Stomach (tissue), 9 donors: ENCODE measurements around the gene CCHCR1. TPM values are rescaled to one million over a fixed set of nuclear protein-coding genes. Genes with fewer than 3 reads are reported as not detected.
A peak's percentile ranks its signal among the peaks of the same experiment; 100 is the strongest.
"Not testable (repeated sequence)": the region's sequence is repeated elsewhere in the genome, so short reads cannot be mapped to it uniquely, and the experiment has no call there.

Experiments used
- DNase-seq, 2 donors: peaks; one replicate each; pipeline versions ENCODE4 v3.0.0 to v3.0.0-alpha.2; 2013 to 2019
- H3K27ac ChIP-seq, 5 donors: fragments of 200-600 bp in 4 of 5; sonication (generic) in 4 of 5; one replicate each; pipeline ENCODE4 v1.5.1; 2013 to 2019; ENCODE audit warnings: mild to moderate bottlenecking in 1 of 5, moderate library complexity in 1 of 5
- H3K27me3 ChIP-seq, 3 donors: fragments of 200-600 bp; sonication (generic); one replicate each; pipeline ENCODE4 v1.5.1; 2017 to 2019; ENCODE audit warnings: mixed run types in 1 of 3
- H3K36me3 ChIP-seq, 4 donors: fragments of 200-600 bp; sonication (generic); 1 replicate in 3 of 4; 2 replicates in 1 of 4; pipeline ENCODE4 v1.5.1; 2016 to 2019
- H3K4me1 ChIP-seq, 4 donors: fragments of 200-600 bp; sonication (generic); one replicate each; pipeline ENCODE4 v1.5.1; 2016 to 2019
- H3K4me3 ChIP-seq, 4 donors: fragments of 200-600 bp; sonication (generic) in 3 of 4; one replicate each; pipeline ENCODE4 v1.5.1; 2016 to 2019; ENCODE audit warnings: mild to moderate bottlenecking in 1 of 4
- H3K9me3 ChIP-seq, 4 donors: fragments of 200-600 bp; sonication (generic); one replicate each; pipeline ENCODE4 v1.5.1; 2016 to 2019
- EP300 ChIP-seq: sonication (generic); formaldehyde crosslinking; IDR thresholded peaks from one replicate; pipeline ENCODE4 v1.6.1; 2017; ENCODE audit warnings: antibody characterized with exemption
- POLR2A ChIP-seq, 4 donors: fragments of 450-650 bp; IDR thresholded peaks; one replicate each; pipeline ENCODE4 v1.6.1; 2016; ENCODE audit warnings: antibody characterized with exemption in 4 of 4, control low read depth in 2 of 4, mild to moderate bottlenecking in 1 of 4, moderate library complexity in 1 of 4
- POLR2AphosphoS5 ChIP-seq, 3 donors: sonication (generic); formaldehyde crosslinking; IDR thresholded peaks; one replicate each; pipeline ENCODE4 v1.6.1; 2016; ENCODE audit warnings: antibody characterized with exemption in 3 of 3
- WGBS, 5 donors: extraction: QIAGEN DNeasy Blood & Tissue Kit in 3 of 5; methylation state at CpG; one replicate each; pipeline versions ENCODE4 v1.1.5 to v1.1.7; 2013 to 2018; 5-methylcytosine and 5-hydroxymethylcytosine counted together
- intact Hi-C: fragments of 100-400 bp; cut with DNase I; formaldehyde crosslinking; loops from one replicate; pipeline ENCODE4 v1.15.1; 2023; ENCODE audit warnings: low total_unique reads
- polyA plus RNA-seq, 3 donors: library from polyadenylated mRNA; stranded (reverse); fragments of 200-250 nt; gene quantifications; one replicate each; pipeline ENCODE4 v1.2.3, GENCODE V29; 2013
- total RNA-seq, 5 donors: library from RNA; depleted of rRNA; stranded (reverse); fragments of >200 nt; gene quantifications; one replicate each; pipeline versions ENCODE4 v1.1.0 to v1.2.3, GENCODE V29; 2014 to 2016
- TF ChIP-seq, protein P1 (sequence below), 7 experiments: fragments of 450-650 bp in 4 of 7; fragments of 200-600 bp in 3 of 7; sonication (generic) in 3 of 7; IDR thresholded peaks; one replicate each; pipeline ENCODE4 v1.5.1; 2016 to 2019; ENCODE audit warnings: antibody characterized with exemption in 7 of 7, control low read depth in 2 of 7, mild to moderate bottlenecking in 1 of 7
- donor health status: healthy with polysubstance abuse.
- donor health status: Bipolar disorder and iron deficiency.
- donor health status: healthy.

The CCHCR1 gene
- total and polyA plus RNA-seq, 8 donors = 9.7 to 201 (median 19.0) TPM

DNA sequence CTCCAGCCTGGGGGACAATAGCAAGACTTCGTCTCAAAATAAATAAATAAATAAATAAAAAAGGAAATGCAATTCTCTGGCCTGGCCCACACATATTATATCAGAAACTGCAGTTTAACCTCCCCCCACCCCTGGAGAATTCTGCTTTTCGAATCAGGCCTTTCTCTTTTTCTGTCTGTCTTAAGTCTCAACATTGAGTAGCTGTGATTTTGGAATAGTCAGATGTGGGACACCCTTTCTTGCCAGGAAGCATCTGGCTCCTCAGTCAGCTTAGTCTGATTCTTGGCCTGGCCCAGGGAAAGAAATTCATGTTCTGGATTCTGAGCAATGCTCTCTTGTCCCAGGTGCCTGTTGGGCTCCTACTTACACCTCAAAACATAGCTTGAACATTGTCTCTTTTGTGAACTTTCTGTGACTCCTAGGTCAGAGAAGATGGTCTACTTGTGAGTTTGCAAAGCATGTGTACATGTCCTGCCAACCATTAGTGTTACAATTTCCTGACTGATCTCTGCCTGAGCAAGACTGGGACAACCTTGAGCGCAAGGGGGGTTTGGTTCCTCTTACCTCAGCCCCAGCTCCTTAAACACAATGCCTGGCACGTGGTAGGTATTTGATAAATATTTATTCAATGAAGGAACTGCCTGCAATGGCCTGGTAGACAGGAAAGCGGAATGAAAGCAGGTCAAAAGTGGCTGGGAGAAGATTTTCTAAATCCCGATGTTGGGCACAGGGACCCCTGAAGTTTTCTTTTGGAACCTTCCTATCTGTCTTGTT, 36.6 kb upstream of the CCHCR1 start:
- WGBS, 5 donors = 47 to 56% (median 55%) methylated on average over 6 of the region's 6 CpGs
- Histone ChIP-seq H3K9me3 (no peaks in the 10 kb centered on the region), H3K36me3 (no peaks in the 10 kb centered on the region), H3K27me3 (no peaks in the 10 kb centered on the region), H3K4me1 (peaks cover 6 to 35% (median 19%) of the 10 kb centered on the region in 4 donors), H3K27ac (peak overlapping the region in 1 of 5 donors; percentile 3), H3K4me3 (no peak overlapping the region)
- DNase-seq = peak; percentile 12 to 25
- no peak for TF ChIP-seq EP300
- TF ChIP-seq, protein P1, sequence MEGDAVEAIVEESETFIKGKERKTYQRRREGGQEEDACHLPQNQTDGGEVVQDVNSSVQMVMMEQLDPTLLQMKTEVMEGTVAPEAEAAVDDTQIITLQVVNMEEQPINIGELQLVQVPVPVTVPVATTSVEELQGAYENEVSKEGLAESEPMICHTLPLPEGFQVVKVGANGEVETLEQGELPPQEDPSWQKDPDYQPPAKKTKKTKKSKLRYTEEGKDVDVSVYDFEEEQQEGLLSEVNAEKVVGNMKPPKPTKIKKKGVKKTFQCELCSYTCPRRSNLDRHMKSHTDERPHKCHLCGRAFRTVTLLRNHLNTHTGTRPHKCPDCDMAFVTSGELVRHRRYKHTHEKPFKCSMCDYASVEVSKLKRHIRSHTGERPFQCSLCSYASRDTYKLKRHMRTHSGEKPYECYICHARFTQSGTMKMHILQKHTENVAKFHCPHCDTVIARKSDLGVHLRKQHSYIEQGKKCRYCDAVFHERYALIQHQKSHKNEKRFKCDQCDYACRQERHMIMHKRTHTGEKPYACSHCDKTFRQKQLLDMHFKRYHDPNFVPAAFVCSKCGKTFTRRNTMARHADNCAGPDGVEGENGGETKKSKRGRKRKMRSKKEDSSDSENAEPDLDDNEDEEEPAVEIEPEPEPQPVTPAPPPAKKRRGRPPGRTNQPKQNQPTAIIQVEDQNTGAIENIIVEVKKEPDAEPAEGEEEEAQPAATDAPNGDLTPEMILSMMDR (IDR thresholded peaks at IDR 0.05) = no peak
- no peak for TF ChIP-seq POLR2A (IDR thresholded peaks at IDR 0.05)
- TF ChIP-seq POLR2AphosphoS5 (IDR thresholded peaks at IDR 0.05) = no peak
- intact Hi-C loops = loop anchor here (5.0 kb wide), 1 partner anchor 57 kb away; the partner anchor contains the start of gene PSORS1C2

GRCh38 chr6:31193206-31193605, 35.6 kb upstream of the CCHCR1 start:
- no peaks in the 10 kb centered on the region for H3K9me3 ChIP-seq
- H3K36me3 ChIP-seq = no peaks in the 10 kb centered on the region
- peaks cover 4 to 29% (median 11%) of the 10 kb centered on the region in 4 donors for H3K4me1 ChIP-seq
- no peak overlapping the region for H3K4me3 ChIP-seq
- WGBS, 5 donors = 73 to 77% (median 76%) methylated on average over 7 to 8 of the region's 8 CpGs
- DNase-seq = peak in 1 of 2 donors; percentile 24
- intact Hi-C loops = loop anchor here (5.0 kb wide), 1 partner anchor 56 kb away; the partner anchor contains the start of gene PSORS1C2
- TF ChIP-seq, protein P1 (IDR thresholded peaks at IDR 0.05) = no peak
- TF ChIP-seq POLR2A (IDR thresholded peaks at IDR 0.05) = no peak
- TF ChIP-seq EP300 = no peak
- TF ChIP-seq POLR2AphosphoS5 (IDR thresholded peaks at IDR 0.05) = no peak
- no peak overlapping the region for H3K27ac ChIP-seq
- no peaks in the 10 kb centered on the region for H3K27me3 ChIP-seq

DNA sequence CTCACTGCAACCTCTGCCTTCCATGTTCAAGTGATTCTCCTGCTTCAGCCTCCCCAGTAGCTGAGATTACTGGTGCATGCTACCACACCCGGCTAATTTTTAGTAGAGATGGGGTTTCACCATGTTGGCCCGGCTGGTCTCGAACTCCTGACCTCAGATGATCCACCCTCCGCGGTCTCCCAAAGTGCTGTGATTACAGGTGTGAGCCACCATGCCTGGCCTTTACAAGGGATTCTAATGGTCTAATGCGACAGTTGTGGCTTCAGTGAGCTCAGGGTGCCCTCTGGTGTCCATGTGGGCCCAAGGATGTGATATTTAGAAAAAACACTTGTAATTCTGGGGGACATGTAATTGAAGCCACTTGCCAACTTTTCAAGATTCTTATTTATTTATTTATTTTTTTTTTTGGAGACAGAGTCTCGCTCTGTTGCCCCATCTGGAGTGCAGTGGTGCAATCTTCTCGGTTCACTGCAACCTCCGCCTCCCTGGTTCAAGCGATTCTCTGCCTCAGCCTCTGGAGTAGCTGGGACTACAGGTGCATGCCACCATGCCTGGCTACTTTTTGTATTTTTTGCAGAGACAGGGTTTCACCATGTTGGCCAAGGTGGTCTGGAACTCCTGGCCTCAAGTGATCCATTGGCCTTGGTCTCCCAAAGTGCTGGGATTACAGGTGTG, 35.0 kb upstream of the CCHCR1 start:
- not testable (repeated sequence) for H3K4me3 ChIP-seq, H3K27ac ChIP-seq, H3K36me3 ChIP-seq, H3K9me3 ChIP-seq, H3K27me3 ChIP-seq
- TF ChIP-seq, protein P1 (IDR thresholded peaks at IDR 0.05) = peak in 4 of 7 experiments; percentile 42 to 81 (median 66)
- peak in 2 of 3 donors; percentile 9 to 66 for TF ChIP-seq POLR2AphosphoS5 (IDR thresholded peaks at IDR 0.05)
- DNase-seq = peak; percentile 82 to 89
- WGBS, 5 donors = 47 to 53% (median 50%) methylated on average over 10 of the region's 10 CpGs
- peaks cover 5 to 27% (median 11%) of the 10 kb centered on the region in 4 donors for H3K4me1 ChIP-seq
- intact Hi-C loops = loop anchor here (5.0 kb wide), 1 partner anchor 55 kb away; the partner anchor contains the start of gene PSORS1C2

GRCh38 chr6:31190488-31190887, 32.9 kb upstream of the CCHCR1 start:
- WGBS, 5 donors = 81 to 91% (median 84%) methylated on average over 4 of the region's 4 CpGs
- Histone ChIP-seq H3K4me3 (no peak overlapping the region), H3K27ac (peak overlapping the region in 1 of 5 donors; percentile 38), H3K4me1 (peaks cover 0 to 17% (median 9%) of the 10 kb centered on the region in 4 donors), H3K27me3 (no peaks in the 10 kb centered on the region), H3K36me3 (no peaks in the 10 kb centered on the region), H3K9me3 (no peaks in the 10 kb centered on the region)
- intact Hi-C loops = loop anchor here (5.0 kb wide), 1 partner anchor 53 kb away; the partner anchor contains the start of gene PSORS1C2
- no peak for TF ChIP-seq POLR2AphosphoS5 (IDR thresholded peaks at IDR 0.05)
- TF ChIP-seq, protein P1 (IDR thresholded peaks at IDR 0.05) = no peak
- no peak for TF ChIP-seq EP300
- no peak for TF ChIP-seq POLR2A (IDR thresholded peaks at IDR 0.05)
- no peak for DNase-seq

- H3K36me3 ChIP-seq, H3K4me1 ChIP-seq, intact Hi-C loops, H3K27me3 ChIP-seq, H3K9me3 ChIP-seq, DNase-seq, H3K4me3 ChIP-seq: not testable (repeated sequence)
- H3K27ac ChIP-seq = peak overlapping the region in 4 of 5 donors; percentile 5 to 96 (median 69)
- WGBS, 5 donors = 42 to 77% (median 54%) methylated on average over 3 of the region's 3 CpGs
Measured at GRCh38 chr6:31189223-31189622, 31.6 kb upstream of the CCHCR1 start.
